ENCODE results near the gene DMWD.

DNA sequence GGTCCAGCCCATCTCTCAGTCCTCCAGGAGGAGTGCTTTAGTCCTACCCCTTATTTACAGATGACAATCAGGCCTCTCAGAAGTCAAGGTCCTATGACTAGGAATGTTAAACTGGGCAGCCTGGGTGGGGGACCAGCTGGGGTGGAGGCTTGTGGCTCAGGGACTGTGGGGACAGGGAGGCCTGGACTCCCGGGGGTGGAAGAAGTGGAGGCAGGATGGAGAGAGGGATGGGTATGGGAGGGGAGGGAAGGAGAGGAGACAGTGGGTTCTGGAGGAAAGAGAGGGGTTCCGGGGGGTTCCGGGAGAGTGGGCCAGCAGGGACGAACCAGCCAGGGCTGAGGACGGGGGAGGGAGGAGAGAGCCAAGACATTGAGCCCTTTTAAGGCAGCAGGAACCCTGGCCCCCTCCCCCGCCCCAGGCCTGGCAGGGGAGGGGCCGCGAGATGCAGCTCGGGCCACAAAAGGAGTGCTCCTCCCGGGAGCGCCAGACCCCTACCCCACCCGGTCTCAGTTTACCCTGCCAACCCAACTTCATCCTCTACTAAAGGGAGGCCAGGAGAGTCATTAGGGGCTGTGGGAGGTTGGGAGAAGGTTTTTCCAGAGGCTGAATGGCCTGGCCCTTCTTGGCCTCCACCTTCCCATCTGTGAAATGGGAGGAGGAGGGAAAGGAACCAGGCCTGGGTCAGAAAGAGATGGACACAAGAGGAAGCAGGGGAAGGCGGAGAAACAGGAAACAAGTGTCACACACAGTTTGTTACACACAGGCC, 12.0 kb downstream of the DMWD start:
- TF ChIP-seq, protein P1, sequence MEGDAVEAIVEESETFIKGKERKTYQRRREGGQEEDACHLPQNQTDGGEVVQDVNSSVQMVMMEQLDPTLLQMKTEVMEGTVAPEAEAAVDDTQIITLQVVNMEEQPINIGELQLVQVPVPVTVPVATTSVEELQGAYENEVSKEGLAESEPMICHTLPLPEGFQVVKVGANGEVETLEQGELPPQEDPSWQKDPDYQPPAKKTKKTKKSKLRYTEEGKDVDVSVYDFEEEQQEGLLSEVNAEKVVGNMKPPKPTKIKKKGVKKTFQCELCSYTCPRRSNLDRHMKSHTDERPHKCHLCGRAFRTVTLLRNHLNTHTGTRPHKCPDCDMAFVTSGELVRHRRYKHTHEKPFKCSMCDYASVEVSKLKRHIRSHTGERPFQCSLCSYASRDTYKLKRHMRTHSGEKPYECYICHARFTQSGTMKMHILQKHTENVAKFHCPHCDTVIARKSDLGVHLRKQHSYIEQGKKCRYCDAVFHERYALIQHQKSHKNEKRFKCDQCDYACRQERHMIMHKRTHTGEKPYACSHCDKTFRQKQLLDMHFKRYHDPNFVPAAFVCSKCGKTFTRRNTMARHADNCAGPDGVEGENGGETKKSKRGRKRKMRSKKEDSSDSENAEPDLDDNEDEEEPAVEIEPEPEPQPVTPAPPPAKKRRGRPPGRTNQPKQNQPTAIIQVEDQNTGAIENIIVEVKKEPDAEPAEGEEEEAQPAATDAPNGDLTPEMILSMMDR (optimal IDR thresholded peaks at IDR 0.05 in 1 of 3, IDR thresholded peaks at IDR 0.05 in 1 of 3, conservative IDR thresholded peaks at IDR 0.05 in 1 of 3; ENCODE audit: extremely low read depth in 1 of 3, insufficient read depth in 2 of 3, low read length in 3 of 3), result no peak
- TF ChIP-seq EZH2 (IDR thresholded peaks at IDR 0.05; ENCODE audit: low read length), result no peak
